ENCODE measurements around the gene SYNJ2.

DNA sequence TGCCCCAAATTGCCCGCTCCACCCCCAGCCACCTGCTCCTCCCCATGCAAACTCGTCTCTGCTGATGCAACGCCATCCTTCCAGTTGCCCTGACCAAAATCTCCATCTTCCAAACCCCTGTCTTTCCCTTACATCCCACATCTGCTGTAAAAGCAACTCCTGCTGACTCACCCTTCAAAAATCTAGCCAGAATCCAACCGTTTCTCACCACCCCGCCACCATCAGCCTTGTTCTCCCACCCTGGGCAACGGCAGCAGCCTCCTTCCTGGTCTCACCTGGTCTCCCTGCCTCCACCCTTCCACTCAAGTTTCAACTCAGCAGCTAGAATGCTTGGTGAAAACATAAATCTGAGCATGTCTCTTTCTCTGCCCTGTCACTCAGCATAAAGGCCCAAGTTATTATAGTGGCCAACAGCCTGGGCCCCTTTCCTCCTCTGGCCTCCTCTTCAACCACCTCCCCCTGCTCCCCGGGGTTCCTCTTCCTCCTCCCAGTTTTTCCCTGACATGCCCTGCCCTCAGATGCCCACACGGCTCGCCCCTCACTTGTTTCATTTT, 7.2 kb upstream of the SYNJ2 start:
- TF ChIP-seq, protein P1, sequence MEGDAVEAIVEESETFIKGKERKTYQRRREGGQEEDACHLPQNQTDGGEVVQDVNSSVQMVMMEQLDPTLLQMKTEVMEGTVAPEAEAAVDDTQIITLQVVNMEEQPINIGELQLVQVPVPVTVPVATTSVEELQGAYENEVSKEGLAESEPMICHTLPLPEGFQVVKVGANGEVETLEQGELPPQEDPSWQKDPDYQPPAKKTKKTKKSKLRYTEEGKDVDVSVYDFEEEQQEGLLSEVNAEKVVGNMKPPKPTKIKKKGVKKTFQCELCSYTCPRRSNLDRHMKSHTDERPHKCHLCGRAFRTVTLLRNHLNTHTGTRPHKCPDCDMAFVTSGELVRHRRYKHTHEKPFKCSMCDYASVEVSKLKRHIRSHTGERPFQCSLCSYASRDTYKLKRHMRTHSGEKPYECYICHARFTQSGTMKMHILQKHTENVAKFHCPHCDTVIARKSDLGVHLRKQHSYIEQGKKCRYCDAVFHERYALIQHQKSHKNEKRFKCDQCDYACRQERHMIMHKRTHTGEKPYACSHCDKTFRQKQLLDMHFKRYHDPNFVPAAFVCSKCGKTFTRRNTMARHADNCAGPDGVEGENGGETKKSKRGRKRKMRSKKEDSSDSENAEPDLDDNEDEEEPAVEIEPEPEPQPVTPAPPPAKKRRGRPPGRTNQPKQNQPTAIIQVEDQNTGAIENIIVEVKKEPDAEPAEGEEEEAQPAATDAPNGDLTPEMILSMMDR (IDR thresholded peaks at IDR 0.05; ENCODE audit: insufficient read depth, low read depth, low read length), result no peak
- no peak for TF ChIP-seq EZH2 (IDR thresholded peaks at IDR 0.05; ENCODE audit: insufficient read depth, low read length)

Measured in astrocyte (in vitro differentiated cells and primary cell).